Measurements from ENCODE around the gene GDPD3. TPM values are rescaled to one million over a fixed set of nuclear protein-coding genes. Genes with fewer than 3 reads are reported as not detected.

GDPD3 gene
- total and polyA plus RNA-seq, 2 of the 13 experiments (the other 11 are each of a cell fraction or from before 2014, with no cell fraction given), result 18.7 to 20.6 TPM

GRCh38 chr16:30068750-30069610, 44.4 kb downstream of the GDPD3 start (continued):
- TF ChIP-seq MED1 (CRISPR knock-in tag; IDR thresholded peaks at IDR 0.05) (no peak), HNF4A (CRISPR knock-in tag; IDR thresholded peaks at IDR 0.05) (no peak), ZNF503 (CRISPR knock-in tag; IDR thresholded peaks at IDR 0.05) (no peak), ZNF230 (CRISPR knock-in tag; IDR thresholded peaks at IDR 0.05) (no peak), ZMAT3 (CRISPR knock-in tag; conservative IDR thresholded peaks at IDR 0.05) (no peak), ZNF678 (CRISPR knock-in tag; IDR thresholded peaks at IDR 0.05) (no peak), NFKBIZ (CRISPR knock-in tag; IDR thresholded peaks at IDR 0.05) (no peak), PRMT3 (CRISPR knock-in tag; IDR thresholded peaks at IDR 0.05; ENCODE audit: borderline replicate concordance, low read depth) (no peak; the same call in 1 of the 2 replicates), JUN (CRISPR knock-in tag; IDR thresholded peaks at IDR 0.05) (no peak), ZNF557 (CRISPR knock-in tag; IDR thresholded peaks at IDR 0.05) (no peak), SAP130 (CRISPR knock-in tag; IDR thresholded peaks at IDR 0.05; ENCODE audit: low read depth) (peak; percentile 43), RELA (CRISPR knock-in tag; IDR thresholded peaks at IDR 0.05) (no peak), NBN (conservative IDR thresholded peaks at IDR 0.05) (no peak), MIER2 (CRISPR knock-in tag; IDR thresholded peaks at IDR 0.05) (no peak), ZNF788 (CRISPR knock-in tag; IDR thresholded peaks at IDR 0.05; ENCODE audit: borderline replicate concordance) (no peak; the same call in 1 of the 2 replicates), EP300 (IDR thresholded peaks at IDR 0.05; ENCODE audit: low read depth in 2 of 2, low read length in 2 of 2) (no peak), EP300 (CRISPR knock-in tag; IDR thresholded peaks at IDR 0.05; ENCODE audit: borderline replicate concordance) (no peak), UBTF (CRISPR knock-in tag; IDR thresholded peaks at IDR 0.05) (0 out of 2 replicates have a peak, but pooled peaks have one; percentile 24), ZNF878 (CRISPR knock-in tag; IDR thresholded peaks at IDR 0.05) (no peak), ZNF850 (CRISPR knock-in tag; conservative IDR thresholded peaks at IDR 0.05) (no peak), ZFP82 (CRISPR knock-in tag; IDR thresholded peaks at IDR 0.05; ENCODE audit: borderline replicate concordance) (no peak), POLR2AphosphoS5 (IDR thresholded peaks at IDR 0.05; ENCODE audit: low read depth, low read length) (no peak; the same call in 1 of the 2 replicates), ZSCAN20 (CRISPR knock-in tag; IDR thresholded peaks at IDR 0.05; ENCODE audit: borderline replicate concordance) (no peak)
- TF ChIP-seq, protein P1, sequence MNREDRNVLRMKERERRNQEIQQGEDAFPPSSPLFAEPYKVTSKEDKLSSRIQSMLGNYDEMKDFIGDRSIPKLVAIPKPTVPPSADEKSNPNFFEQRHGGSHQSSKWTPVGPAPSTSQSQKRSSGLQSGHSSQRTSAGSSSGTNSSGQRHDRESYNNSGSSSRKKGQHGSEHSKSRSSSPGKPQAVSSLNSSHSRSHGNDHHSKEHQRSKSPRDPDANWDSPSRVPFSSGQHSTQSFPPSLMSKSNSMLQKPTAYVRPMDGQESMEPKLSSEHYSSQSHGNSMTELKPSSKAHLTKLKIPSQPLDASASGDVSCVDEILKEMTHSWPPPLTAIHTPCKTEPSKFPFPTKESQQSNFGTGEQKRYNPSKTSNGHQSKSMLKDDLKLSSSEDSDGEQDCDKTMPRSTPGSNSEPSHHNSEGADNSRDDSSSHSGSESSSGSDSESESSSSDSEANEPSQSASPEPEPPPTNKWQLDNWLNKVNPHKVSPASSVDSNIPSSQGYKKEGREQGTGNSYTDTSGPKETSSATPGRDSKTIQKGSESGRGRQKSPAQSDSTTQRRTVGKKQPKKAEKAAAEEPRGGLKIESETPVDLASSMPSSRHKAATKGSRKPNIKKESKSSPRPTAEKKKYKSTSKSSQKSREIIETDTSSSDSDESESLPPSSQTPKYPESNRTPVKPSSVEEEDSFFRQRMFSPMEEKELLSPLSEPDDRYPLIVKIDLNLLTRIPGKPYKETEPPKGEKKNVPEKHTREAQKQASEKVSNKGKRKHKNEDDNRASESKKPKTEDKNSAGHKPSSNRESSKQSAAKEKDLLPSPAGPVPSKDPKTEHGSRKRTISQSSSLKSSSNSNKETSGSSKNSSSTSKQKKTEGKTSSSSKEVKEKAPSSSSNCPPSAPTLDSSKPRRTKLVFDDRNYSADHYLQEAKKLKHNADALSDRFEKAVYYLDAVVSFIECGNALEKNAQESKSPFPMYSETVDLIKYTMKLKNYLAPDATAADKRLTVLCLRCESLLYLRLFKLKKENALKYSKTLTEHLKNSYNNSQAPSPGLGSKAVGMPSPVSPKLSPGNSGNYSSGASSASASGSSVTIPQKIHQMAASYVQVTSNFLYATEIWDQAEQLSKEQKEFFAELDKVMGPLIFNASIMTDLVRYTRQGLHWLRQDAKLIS (CRISPR knock-in tag; IDR thresholded peaks at IDR 0.05), result no peak

Measured in HepG2 (cell line).